Ishikawa (cell line): Measurements from ENCODE around the gene MB.

Experiments
- CEBPB ChIP-seq: IDR thresholded peaks from 2 replicates; pipeline ENCODE4 v1.6.1; 2012
- CREB1 ChIP-seq: IDR thresholded peaks from 2 replicates; pipeline ENCODE4 v1.6.1; 2012; ENCODE audit warnings: low read depth
- EGR1 ChIP-seq: IDR thresholded peaks from 2 replicates; pipeline ENCODE4 v1.6.1; 2012
- EP300 ChIP-seq: IDR thresholded peaks from 2 replicates; pipeline ENCODE4 v1.6.1; 2012; ENCODE audit warnings: borderline replicate concordance
- FOXM1 ChIP-seq: IDR thresholded peaks from 2 replicates; pipeline ENCODE4 v1.6.1; 2012; ENCODE audit warnings: low read depth, borderline replicate concordance
- MAX ChIP-seq: IDR thresholded peaks from 2 replicates; pipeline ENCODE4 v1.6.1; 2012
- NFIC ChIP-seq: IDR thresholded peaks from 2 replicates; pipeline ENCODE4 v1.6.1; 2012
- RAD21 ChIP-seq: IDR thresholded peaks from 2 replicates; pipeline ENCODE4 v1.6.1; 2012; ENCODE audit warnings: low read depth
- REST ChIP-seq: IDR thresholded peaks from 2 replicates; pipeline ENCODE4 v1.6.1; 2012; ENCODE audit warnings: low read depth, mild to moderate bottlenecking
- TAF1 ChIP-seq: IDR thresholded peaks from 2 replicates; pipeline ENCODE4 v1.6.1; 2012; ENCODE audit warnings: low read depth, mild to moderate bottlenecking
- TEAD4 ChIP-seq: IDR thresholded peaks from 2 replicates; pipeline ENCODE4 v1.6.1; 2012
- USF1 ChIP-seq: IDR thresholded peaks from 2 replicates; pipeline ENCODE4 v1.6.1; 2012
- YY1 ChIP-seq: IDR thresholded peaks from 2 replicates; pipeline ENCODE4 v1.6.1; 2012; ENCODE audit warnings: low read depth
- ZBTB7A ChIP-seq: IDR thresholded peaks from 2 replicates; pipeline ENCODE4 v1.6.1; 2012; ENCODE audit warnings: low read depth

GRCh38 chr22:35611200-35611890 is 5.8 kb downstream of the MB start:
- no peak for TF ChIP-seq MAX
- no peak for TF ChIP-seq CEBPB
- no peak for TF ChIP-seq TEAD4
- TF ChIP-seq YY1: no peak
- TF ChIP-seq ZBTB7A: no peak
- no peak for TF ChIP-seq TAF1
- no peak for TF ChIP-seq FOXM1
- TF ChIP-seq USF1: no peak
- no peak for TF ChIP-seq EP300
- no peak for TF ChIP-seq REST
- no peak for TF ChIP-seq EGR1
- TF ChIP-seq NFIC: no peak
- no peak for TF ChIP-seq RAD21
- TF ChIP-seq CREB1: no peak
